Measurements from ENCODE around the gene CERS3.

GRCh38 chr15:100461049-100461448 is 67.7 kb downstream of the CERS3 start:
- TF ChIP-seq CTCF (IDR thresholded peaks at IDR 0.05): no peak
- TF ChIP-seq PBX3 (IDR thresholded peaks at IDR 0.05): no peak
- no peak for TF ChIP-seq USF2 (IDR thresholded peaks at IDR 0.05; ENCODE audit: borderline replicate concordance, low read depth, low read length)
- no peak for TF ChIP-seq GATA2 (CRISPR knock-in tag; IDR thresholded peaks at IDR 0.05)
- TF ChIP-seq EP300 (IDR thresholded peaks at IDR 0.05; ENCODE audit: borderline replicate concordance in 1 of 2, low read depth in 1 of 2, low read length in 1 of 2): no peak
- TF ChIP-seq TAF1 (IDR thresholded peaks at IDR 0.05; ENCODE audit: borderline replicate concordance, low read depth, low read length): no peak
- TF ChIP-seq MAX (IDR thresholded peaks at IDR 0.05; ENCODE audit: low read depth): no peak
